Right cardiac atrium (tissue), 5 donors: Measurements from ENCODE around the gene SMARCB1. TPM values are rescaled to one million over a fixed set of nuclear protein-coding genes. Genes with fewer than 3 reads are reported as not detected.

Source experiments
- ATAC-seq, 2 donors: fragments of 200-7000 bp; cut with Tn5 transposase; one replicate each; pipeline versions ENCODE4 v1.8.0 to v1.9.1; 2020; ENCODE audit warnings: moderate library complexity in 2 of 2, mild to moderate bottlenecking in 1 of 2
- DNase-seq, 3 donors: peaks; one replicate each; pipeline ENCODE4 v3.0.0-alpha.2; 2020
- H3K27ac ChIP-seq: one replicate; pipeline ENCODE4 v1.5.1; 2013; ENCODE audit warnings: mild to moderate bottlenecking, low read length, control low read depth, moderate library complexity
- H3K27me3 ChIP-seq: one replicate; pipeline ENCODE4 v1.6.1; 2013; ENCODE audit not compliant: control insufficient read depth, insufficient read depth
- H3K4me1 ChIP-seq: one replicate; pipeline ENCODE4 v1.6.1; 2013; ENCODE audit warnings: low read length; ENCODE audit not compliant: control insufficient read depth, insufficient read depth
- H3K4me3 ChIP-seq: one replicate; pipeline ENCODE4 v1.5.1; 2013; ENCODE audit warnings: low read length, control low read depth
- H3K9me3 ChIP-seq: one replicate; pipeline ENCODE4 v1.6.1; 2013; ENCODE audit warnings: low read length; ENCODE audit not compliant: control insufficient read depth
- WGBS: extraction: QIAGEN DNeasy Blood & Tissue Kit; methylation state at CpG from one replicate; pipeline ENCODE4 v1.1.7; 2013; 5-methylcytosine and 5-hydroxymethylcytosine counted together
- intact Hi-C, 4 donors: fragments of 100-400 bp; cut with DNase I; formaldehyde crosslinking; loops; one replicate each; pipeline versions ENCODE4 v1.11.0 to v1.14.0; 2022 to 2023
- polyA plus RNA-seq: library from polyadenylated mRNA; stranded (reverse); fragments of 200-250 nt; gene quantifications from one replicate; pipeline ENCODE4 v1.2.3, GENCODE V29; 2013
- total RNA-seq, 4 donors: library from RNA; stranded (reverse); fragmentation: NEBNext Ultra II Directional; extraction: Animal tissue kit (Norgen Biotek cat#: 25700); gene quantifications; one replicate each; pipeline ENCODE4 v1.2.1, GENCODE V29; 2021
- donor health status: healthy with polysubstance abuse.
- donor health status: DM: no; HTN: yes; CAD: no.
- donor health status: DM: no; HTN: no; CAD: no.
- donor health status: DM: no; HTN: yes; CAD: no; lungs with severe emphysema.
- donor health status: DM: yes; HTN: yes; CAD: no.

Gene SMARCB1
- total and polyA plus RNA-seq, 5 donors, result 41.1 to 55.9 (median 49.0) TPM

DNA sequence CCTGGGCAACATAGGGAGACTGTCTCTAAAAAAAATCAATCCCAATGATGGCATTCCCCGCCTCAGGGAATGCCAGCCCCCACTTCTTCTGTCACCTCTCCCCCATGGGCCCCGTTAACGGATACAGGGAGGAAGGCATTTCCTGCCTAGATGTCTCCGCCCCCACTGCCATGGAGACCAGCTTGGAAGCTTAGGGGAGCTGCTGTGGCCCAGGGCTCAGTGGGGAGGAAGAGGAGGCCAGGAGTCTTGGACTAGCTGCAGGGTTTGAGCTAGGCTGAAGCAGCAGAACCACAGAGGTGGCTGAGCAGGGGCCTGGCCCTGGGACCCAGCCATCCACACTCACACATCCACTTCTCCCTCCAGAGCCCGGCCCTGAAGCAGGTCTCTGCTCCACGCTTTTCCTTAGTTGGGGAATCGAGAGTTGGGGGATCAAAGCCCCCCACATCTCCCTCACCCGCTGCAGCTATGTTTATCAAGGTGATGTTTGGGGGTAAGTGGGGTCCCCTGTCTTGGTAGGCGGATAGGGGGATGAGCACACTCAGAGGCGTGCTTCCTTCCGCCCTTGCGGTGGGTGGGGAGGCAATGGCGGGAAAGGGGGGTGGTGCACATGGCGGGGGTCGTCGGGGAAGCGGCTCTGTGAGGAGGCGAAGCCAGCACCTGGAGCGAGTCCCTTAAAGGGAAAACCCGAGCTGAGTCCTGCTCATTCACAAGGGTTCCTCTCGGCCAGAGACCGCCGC, 23.8 kb upstream of the SMARCB1 start, which contains the start of gene C22orf15:
Gene C22orf15, plus strand, starts transcription at position 149 of the 737 bp plus-strand sequence. Its CDS starts 317 bp downstream, at position 466.
- H3K27ac ChIP-seq, result no peak within 1 kb of the TSS
- no peak within 1 kb of the TSS for H3K4me3 ChIP-seq
- intact Hi-C loops, result loop anchor here in 1 of 4 donors (10.0 kb wide), 1 partner anchor 238 kb away; no protein-coding TSS in a partner anchor
- no peaks in the 10 kb centered on the region for H3K9me3 ChIP-seq
- no peaks in the 10 kb centered on the region for H3K4me1 ChIP-seq
- peak in 1 of 3 donors; percentile 73 for DNase-seq
- peak; percentile 9 to 28 for ATAC-seq
- H3K27me3 ChIP-seq, result no peaks in the 10 kb centered on the region
- 31% methylated on average over 23 of the region's 23 CpGs for whole genome bisulfite sequencing

DNA sequence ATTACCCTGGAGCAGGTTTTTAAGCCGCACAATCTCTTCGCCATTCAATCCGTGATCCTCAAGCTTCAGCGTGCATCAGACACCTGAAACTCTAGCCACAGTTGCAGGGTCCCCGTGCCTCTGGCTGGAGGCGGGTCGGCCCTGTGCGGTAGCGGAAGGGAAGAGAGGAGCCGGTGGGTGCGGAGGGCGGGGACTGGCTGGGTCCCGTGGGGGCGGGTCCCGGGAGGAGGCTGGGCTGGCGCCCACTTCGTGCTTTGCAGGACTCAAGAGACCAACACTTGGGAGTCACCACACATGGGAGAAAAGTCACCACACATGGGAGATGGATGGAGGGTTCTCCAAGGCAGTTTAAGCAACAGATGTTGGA, 23.2 kb upstream of the SMARCB1 start:
- intact Hi-C loops, result loop anchor here in 1 of 4 donors (10.0 kb wide), 1 partner anchor 239 kb away; no protein-coding TSS in a partner anchor
- no peaks in the 10 kb centered on the region for H3K9me3 ChIP-seq
- no peak for ATAC-seq
- H3K4me3 ChIP-seq, result no peak overlapping the region
- WGBS, result 25% methylated on average over 17 of the region's 17 CpGs
- no peak overlapping the region for H3K27ac ChIP-seq
- H3K27me3 ChIP-seq, result no peaks in the 10 kb centered on the region
- DNase-seq, result peak in 2 of 3 donors; percentile 77 to 82
- no peaks in the 10 kb centered on the region for H3K4me1 ChIP-seq

DNA sequence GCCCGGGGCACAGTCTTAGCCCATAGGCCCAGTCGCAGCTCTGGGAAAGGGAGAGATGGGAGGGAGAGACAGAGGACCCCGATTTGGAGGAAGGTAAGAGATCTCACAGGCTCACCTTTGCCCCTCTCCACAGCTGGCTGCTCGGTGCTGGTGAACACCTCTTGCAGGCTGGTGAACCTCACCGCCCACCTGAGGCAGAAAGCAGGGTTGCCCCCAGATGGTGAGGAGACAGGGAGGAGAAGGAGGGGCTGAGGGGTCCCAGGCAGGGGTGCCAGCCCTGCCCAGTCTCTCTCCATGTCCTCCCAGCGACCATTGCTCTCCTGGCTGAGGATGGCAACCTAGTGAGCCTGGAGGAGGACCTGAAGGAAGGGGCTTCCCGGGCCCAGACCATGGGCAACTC, 22.8 kb upstream of the SMARCB1 start:
- Histone ChIP-seq H3K9me3 (no peaks in the 10 kb centered on the region), H3K27ac (no peak overlapping the region), H3K4me3 (no peak overlapping the region), H3K27me3 (no peaks in the 10 kb centered on the region), H3K4me1 (no peaks in the 10 kb centered on the region)
- ATAC-seq, result no peak
- intact Hi-C loops, result loop anchor here in 1 of 4 donors (10.0 kb wide), 1 partner anchor 239 kb away; no protein-coding TSS in a partner anchor
- DNase-seq, result peak in 1 of 3 donors; percentile 31
- 63% methylated on average over 7 of the region's 7 CpGs for WGBS

DNA sequence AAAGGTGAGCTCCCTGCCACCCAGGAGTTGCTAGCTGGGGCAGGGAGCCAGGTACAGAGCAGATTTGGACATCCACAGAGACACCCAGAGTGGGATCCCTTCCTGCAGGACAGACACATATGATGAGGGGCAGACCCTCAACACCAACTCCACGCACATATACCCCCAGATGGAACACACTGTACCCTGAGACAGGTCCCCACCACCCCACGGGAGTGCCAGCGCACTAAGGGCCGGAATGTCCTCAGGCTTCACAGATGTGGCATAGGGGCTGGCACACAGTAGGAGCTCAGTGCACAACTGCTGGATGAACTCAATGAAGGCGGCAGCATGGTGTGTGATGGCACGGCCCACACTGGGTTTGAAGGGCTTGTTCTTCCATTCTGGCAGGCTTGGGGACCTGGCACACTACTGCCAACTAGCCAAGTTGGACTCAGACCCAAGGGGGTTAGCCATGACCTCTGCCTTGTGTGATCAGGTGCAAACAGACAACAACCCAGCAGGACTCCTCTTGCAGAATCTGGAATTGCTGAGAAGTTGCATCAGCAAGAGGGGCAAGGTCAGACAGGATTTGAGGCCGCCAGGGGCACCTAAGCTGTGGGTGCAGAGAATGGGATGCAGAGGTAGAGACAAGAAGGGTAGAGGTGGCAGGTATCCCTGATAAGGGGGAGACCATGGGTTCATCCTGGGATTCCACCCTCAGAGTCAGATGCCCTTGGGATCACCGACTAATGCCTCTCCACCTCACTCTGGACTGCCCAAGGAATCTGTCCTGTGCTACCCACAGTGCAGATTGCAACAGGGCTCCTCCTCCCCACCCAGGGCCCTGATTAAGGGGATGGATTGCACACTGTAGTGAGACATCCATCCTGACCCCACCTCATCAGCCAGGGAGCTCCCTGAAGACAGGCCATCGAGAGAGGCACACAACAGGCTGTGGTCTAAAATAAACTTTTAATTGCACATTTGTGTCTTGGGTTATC, 21.6 kb upstream of the SMARCB1 start:
- no peaks in the 10 kb centered on the region for H3K9me3 ChIP-seq
- no peaks in the 10 kb centered on the region for H3K27me3 ChIP-seq
- no peak overlapping the region for H3K4me3 ChIP-seq
- 79% methylated on average over 9 of the region's 9 CpGs for WGBS
- intact Hi-C loops, result loop anchor here (5.0 to 10.0 kb wide), 2 partner anchors 82 to 240 kb away; no protein-coding TSS in a partner anchor
- DNase-seq (peak in 1 of 3 donors; percentile 43), ATAC-seq (no peak)
- no peaks in the 10 kb centered on the region for H3K4me1 ChIP-seq
- H3K27ac ChIP-seq, result peak overlapping the region; percentile 7

DNA sequence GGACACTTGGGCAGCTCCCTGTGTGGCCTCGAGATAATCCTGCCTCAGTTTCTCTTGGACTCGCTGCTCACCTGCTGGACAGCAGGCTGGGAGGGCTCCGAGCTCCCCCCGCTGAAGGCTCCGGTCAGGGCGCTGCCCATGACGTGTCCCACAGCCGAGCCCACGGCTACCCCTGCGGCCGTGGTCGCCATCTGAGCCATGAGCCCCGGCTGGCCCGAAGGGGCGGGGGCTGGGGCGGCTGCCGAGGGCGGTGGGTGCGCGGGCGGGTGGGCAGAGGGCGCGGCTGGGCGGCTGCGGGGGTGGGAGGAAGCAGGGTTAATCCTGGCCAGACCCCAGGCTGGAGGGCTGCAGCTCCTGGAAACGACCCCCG, 19.5 kb upstream of the SMARCB1 start:
- peak overlapping the region; percentile 90 for H3K27ac ChIP-seq
- DNase-seq (peak in 1 of 3 donors; percentile 66), ATAC-seq (peak; percentile 0 to 4)
- peak overlapping the region; percentile 65 for H3K4me3 ChIP-seq
- H3K4me1 ChIP-seq, result no peaks in the 10 kb centered on the region
- 6% methylated on average over 27 of the region's 27 CpGs for WGBS
- intact Hi-C loops, result loop anchor here (5.0 to 10.0 kb wide), 2 partner anchors 80 to 242 kb away; no protein-coding TSS in a partner anchor
- H3K27me3 ChIP-seq, result no peaks in the 10 kb centered on the region
- no peaks in the 10 kb centered on the region for H3K9me3 ChIP-seq

DNA sequence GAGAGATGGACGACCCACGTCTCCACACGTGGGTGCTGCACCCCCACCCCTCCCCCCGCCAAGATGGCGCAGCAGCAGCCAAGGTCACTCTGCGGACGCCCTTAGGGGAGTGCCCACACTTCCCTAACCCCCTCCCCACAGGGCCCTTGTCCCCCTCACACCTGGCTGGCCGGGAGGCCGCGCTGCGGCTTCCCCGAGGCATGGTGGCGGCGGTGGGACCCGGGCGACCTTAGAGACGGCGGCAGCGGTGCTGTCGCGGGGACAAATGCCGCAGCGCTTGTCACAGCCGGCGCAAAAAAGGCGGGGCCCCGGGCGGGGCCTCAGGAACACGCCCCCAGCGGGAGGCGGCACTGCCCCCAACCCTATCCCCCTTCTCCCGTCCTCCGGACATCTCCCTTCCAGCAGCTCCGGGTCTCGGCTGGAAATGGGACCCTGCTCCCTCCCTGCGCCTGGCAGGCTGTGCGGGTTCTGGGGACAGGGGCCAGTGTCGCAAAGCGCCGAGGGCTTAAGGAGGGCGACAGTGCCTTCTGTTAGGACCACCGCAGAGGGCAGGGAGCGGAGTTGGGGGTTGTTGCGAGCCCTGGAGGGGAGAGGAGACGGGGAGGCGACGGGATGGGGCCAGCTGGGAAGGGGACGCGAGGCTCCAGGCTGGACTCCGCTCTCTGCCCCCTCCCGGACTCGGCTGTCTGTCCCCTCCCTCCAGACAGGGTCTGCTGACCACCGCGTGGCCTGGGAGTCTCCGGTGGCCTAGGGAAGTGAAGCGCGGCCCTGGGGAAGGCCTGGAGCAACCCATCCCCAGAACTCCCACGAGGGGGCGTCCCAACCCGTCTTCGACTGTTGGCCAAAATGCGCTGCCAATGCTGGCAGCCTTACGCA, 18.9 kb upstream of the SMARCB1 start, which contains the start of gene CHCHD10:
Gene CHCHD10, minus strand, starts transcription at position 300 of the 876 bp plus-strand sequence. Its CDS starts 98 bp downstream, at position 202.
- Histone ChIP-seq H3K27ac (peak within 1 kb of the TSS; percentile 90), H3K9me3 (no peaks in the 10 kb centered on the region), H3K27me3 (no peaks in the 10 kb centered on the region), H3K4me3 (peak within 1 kb of the TSS; percentile 65), H3K4me1 (no peaks in the 10 kb centered on the region)
- DNase-seq (peak; percentile 85 to 95 (median 94)), ATAC-seq (peak; percentile 79 to 83)
- intact Hi-C loops, result loop anchor here (5.0 to 10.0 kb wide), 2 partner anchors 79 to 243 kb away; no protein-coding TSS in a partner anchor
- WGBS, result under 1% methylated on average over 63 of the region's 63 CpGs

DNA sequence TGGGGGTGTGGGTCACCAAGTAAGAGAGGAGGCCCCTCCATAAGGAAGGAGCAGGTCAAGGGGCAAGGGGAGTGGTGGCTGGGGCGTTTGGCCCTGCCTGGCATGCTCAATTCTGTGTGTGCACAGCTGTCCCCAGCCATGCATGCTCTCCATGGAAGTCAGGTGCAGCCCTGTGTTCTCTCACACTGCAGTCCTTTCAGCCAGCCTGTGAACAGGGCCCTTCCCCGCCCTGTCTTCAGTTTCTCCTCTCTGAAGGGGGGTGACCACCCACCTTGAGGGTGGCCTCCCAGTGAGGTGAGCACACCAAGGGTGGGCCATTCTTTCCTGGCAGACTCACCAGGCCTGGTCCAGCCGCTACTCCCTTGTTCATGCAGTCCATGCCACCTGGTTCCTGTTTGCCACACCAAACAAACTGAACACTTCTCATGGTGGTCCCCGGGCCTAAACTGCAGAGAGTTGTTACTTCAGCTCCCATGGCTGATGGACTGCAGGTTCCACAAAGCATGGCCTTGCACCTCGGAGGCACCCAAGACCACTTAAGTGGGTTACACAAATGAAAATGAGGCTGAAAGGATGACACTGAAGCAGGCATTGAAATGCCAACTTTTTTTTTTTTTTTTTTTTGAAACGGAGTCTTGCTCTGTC, 17.3 kb upstream of the SMARCB1 start:
- WGBS, result 82% methylated on average over 6 of the region's 6 CpGs
- no peaks in the 10 kb centered on the region for H3K9me3 ChIP-seq
- no peak overlapping the region for H3K4me3 ChIP-seq
- intact Hi-C loops, result loop anchor here (5.0 to 10.0 kb wide), 2 partner anchors 78 to 245 kb away; no protein-coding TSS in a partner anchor
- H3K4me1 ChIP-seq, result no peaks in the 10 kb centered on the region
- no peak overlapping the region for H3K27ac ChIP-seq
- no peak for ATAC-seq
- DNase-seq, result peak in 1 of 3 donors; percentile 55
- H3K27me3 ChIP-seq, result no peaks in the 10 kb centered on the region

DNA sequence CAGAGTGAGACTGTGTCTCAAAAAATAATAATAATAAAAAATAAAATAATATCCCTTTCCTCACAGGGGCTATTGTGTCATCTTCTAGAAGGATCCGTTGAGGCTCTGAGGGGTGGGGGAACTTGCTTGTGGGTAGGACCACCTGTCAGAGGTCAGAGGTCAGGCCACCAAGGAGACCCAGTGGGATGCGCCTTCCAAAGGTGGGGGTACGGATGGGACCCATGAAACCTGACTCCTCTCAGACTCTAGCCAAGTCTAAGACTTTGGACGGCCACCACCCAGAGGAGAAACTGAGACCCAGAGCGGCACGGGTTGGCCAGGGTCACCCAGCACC, 14.5 kb upstream of the SMARCB1 start:
- intact Hi-C loops, result loop anchor here in 1 of 4 donors (5.0 kb wide), 1 partner anchor 75 kb away; no protein-coding TSS in a partner anchor
- H3K4me1 ChIP-seq, result no peaks in the 10 kb centered on the region
- ATAC-seq (no peak), DNase-seq (no peak)
- H3K27ac ChIP-seq, result no peak overlapping the region
- no peaks in the 10 kb centered on the region for H3K27me3 ChIP-seq
- H3K4me3 ChIP-seq, result peak overlapping the region; percentile 62
- no peaks in the 10 kb centered on the region for H3K9me3 ChIP-seq
- 12% methylated on average over 6 of the region's 6 CpGs for WGBS

DNA sequence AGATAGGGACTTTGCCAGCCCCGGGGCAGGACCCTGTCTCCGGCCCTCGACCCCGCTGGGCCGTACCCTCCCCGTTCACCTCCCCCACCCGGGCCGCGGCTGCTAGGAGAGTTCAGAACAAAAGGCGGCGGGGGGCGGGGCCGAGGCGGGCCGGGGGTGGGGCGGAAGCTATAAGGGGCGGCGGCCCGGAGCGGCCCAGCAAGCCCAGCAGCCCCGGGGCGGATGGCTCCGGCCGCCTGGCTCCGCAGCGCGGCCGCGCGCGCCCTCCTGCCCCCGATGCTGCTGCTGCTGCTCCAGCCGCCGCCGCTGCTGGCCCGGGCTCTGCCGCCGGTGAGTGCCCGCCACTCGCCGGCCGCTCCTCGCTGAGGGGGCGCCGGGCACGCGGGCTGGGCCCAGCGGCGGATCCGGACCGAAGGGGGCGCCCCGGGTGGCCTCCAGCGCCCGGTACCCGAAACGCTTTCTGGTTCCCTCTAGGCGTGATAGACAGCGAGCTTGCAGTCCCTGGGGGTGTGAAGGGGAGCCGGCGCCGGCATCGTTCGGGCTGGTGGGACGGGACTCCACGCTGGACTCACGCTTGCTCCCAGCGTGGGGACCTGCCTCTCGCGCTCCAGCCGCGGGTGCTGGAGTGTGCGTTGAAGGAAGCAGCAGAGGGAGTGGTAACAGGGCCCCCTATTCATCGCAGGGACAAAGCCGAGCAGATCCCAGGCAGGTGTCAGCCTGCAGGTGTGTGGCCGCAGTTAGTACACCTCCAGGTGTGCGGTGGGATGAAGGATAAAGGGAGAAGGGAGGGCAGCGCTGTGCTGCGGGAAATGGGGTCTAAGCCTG, 13.9 kb upstream of the SMARCB1 start, which contains the start of gene MMP11:
Gene MMP11, plus strand, starts transcription at position 201 of the 825 bp plus-strand sequence. Its CDS starts 22 bp downstream, at position 223.
- no peaks in the 10 kb centered on the region for H3K9me3 ChIP-seq
- H3K4me3 ChIP-seq, result peak within 1 kb of the TSS; percentile 62
- ATAC-seq (peak; percentile 36 to 53), DNase-seq (peak; percentile 66 to 89 (median 87))
- intact Hi-C loops, result loop anchor here in 1 of 4 donors (5.0 kb wide), 1 partner anchor 74 kb away; no protein-coding TSS in a partner anchor
- 4% methylated on average over 79 of the region's 79 CpGs for WGBS
- no peaks in the 10 kb centered on the region for H3K27me3 ChIP-seq
- H3K27ac ChIP-seq, result peak within 1 kb of the TSS; percentile 25
- H3K4me1 ChIP-seq, result no peaks in the 10 kb centered on the region
